Measurements from ENCODE around the gene ZDHHC19.
"Not testable (repeated sequence)": the region's sequence is repeated elsewhere in the genome, so short reads cannot be mapped to it uniquely, and the experiment has no call there.

- not testable (repeated sequence) for TF ChIP-seq CTCF (conservative IDR thresholded peaks at IDR 0.05; ENCODE audit: low read depth in 2 of 2); EZH2phosphoT487 (IDR thresholded peaks at IDR 0.05; ENCODE audit: unreplicated experiment)
Observed at GRCh38 chr3:196170296-196170695, 40.9 kb downstream of the ZDHHC19 start.
